GM19467 (cell line): Measurements from ENCODE around the gene KIRREL3.

ENCODE experiments used
- ATAC-seq: cut with Tn5 transposase; IDR thresholded peaks from one replicate; pipeline ENCODE4 v1.9.1; 2021; ENCODE audit warnings: mild to moderate bottlenecking, moderate library complexity; ENCODE audit not compliant: unreplicated experiment

KIRREL3 gene

DNA sequence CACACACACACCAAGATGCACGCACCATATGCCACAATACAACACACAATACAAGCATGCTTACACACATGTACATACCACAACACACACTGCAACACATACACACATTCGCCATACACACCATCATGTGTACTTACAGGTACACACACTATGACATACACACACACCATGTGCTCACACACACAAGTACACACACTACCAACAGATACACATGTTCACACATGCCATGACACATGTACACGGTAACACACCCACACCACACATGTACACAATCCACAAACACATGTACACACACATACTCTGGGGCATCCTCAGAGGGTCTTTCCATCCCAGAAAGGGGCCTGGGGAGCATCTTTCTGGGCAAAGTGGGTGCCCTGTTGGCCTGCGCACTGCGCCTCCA is 562.8 kb downstream of the KIRREL3 start:
- no peak for ATAC-seq

DNA sequence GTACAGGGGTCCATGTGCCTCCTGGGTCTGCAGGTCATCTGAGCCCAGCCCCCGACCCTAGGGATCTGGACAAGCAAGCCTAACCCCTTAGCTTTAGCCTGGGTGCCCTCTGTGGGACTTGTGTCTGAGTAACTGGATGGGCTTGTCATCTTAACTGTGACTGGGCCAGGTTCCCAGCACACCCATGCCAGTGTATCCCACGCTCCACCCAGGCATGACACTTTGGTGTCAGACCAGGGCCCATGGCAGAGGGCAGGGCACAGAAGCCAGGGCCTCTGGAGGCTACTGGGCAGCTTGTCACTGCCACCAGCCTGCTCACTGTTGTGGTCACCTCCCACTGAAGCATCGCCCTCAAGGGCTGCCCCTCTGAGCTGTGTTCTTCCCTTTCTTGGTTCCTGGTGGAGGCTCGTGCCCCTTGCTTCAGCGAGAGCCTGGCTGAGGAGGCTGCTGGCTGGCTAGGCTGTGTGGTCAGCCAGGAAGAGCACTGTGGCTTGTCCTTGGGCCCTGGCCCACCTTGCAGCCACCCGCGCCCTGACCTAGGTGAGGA is 564.3 kb downstream of the KIRREL3 start:
- no peak for ATAC-seq

DNA sequence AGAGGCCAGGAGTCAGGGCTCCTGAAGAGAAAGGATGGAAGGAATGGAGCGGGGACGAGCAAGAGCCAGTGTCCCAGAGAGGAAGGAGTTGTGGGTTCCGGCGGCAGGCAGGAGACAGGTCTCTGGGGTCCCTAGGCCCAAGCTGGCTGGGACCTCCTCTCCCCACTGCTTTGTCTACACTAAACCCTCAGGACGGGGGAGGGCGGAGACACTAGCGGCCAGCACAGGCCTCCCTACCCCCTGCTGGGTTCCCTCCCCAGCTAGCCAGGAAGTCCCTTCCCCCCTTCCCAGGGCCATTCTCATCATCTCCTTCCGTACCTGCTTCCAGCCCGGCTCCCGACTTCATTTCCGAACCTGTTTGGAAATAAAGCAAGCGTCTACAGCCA is 565.6 kb downstream of the KIRREL3 start:
- no peak for ATAC-seq

DNA sequence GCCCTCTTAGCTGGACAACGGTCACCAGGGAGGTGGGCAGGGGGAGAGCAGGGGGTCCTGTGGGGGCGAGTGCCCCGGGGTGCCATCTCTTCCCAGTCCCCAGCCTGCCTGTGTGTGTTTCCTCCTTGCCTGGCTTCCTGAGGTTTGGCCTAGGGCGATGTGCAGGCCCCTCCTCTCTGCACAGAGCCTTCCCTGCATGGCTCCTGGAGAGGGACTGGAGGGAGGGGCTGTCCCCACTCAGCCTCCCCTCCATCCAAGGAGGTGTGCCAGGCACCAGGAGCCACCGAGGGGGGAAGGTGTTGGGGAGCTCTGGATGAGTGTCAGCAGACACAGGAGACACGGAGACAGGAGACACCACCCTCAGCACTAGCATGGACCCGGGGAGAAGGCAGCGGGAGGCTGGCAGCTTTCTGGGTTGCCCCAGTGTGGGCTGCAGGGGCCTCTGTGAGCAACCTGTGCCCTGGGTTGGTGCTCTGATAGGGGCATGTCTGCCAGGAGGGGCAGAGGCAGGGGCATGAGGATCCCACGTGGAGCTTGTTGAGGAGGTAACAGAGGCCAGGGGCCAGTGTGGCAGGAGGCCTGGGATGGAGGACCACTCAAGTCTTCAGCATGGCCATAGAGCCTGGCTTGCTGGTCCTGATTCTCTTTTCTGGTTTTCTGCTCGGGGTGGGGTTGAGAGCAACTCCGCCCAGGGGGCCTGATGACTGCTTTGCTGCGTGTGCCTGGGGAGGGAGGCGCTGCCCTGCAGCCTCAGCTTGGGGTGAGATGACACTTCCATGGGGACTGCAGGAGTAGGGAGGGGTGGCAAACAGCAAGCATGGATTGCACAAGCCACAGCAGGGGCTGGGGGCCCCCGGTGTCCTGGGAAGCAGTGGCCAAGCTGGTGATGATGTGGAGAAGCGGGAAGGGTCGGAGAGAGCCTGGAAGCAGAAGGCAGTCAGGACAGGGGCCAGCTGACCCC is 566.3 kb downstream of the KIRREL3 start:
- ATAC-seq, result no peak

DNA sequence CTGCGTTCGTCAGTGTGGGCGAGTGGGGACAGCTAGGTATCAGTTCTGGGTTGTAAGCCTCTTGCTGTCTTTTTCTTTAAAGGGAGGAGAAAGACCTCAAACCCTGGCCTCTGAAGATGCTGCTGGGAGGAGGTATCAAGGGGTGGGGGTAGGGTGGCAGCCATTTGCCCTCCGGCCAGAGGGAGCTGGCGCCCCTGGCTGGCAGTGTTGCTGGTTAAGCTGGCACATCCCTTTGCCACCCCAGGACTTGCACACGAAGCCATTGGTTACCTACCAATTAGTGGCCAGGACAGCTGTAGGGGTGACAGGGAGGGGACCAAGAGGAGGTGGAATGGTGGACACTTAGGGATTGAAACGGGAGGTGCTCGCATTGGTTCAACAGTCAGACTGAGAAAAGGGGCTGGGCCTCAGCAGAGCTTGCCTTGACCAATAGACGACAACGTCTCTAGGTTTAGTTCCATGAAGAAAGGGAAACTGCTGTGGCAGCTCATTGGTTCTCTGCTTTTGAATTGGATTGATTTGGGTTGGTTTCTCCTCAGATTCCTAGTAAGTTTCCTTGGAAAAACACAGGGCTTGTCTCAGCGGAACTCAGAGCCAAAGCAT is 567.2 kb downstream of the KIRREL3 start:
- ATAC-seq, result no peak

DNA sequence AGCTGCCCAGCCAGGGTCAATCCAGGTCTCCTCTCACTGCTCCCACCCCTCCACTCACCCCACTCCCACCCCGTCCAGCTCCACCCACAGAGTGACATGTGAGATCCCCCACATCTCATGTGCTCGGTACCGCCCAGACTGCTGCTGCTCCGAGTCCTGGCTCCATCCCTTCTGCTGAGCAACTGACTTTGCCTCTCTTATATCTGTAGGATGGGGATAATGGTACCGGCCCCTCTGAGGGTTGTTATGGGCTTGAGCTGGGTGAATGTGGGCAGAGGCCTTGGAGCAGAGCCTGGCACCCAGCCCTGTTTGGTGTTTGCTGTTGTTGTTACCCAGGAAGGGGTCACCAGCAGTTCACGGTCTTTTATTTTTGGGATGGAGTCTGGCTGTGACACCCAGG is 568.0 kb downstream of the KIRREL3 start:
- ATAC-seq, result no peak

DNA sequence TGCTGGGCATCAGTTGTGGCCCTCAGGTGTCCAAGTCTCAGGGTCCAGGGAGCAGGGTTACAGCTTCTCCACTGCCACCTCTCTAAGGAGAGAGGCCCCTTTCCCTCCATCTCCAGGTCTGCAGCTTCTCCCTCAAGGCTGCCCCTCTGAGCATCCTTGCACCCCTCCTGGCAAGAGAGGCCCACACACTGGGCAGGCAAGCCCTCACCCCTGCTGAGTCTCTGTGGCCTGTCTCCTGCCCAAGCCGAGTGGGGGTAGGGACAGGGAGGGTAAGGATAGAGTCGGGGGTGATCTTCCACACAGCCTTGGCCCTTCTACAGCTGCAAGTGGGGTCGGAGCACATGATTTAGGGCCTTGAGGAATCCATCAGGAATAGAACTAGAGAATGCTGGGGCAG is 568.5 kb downstream of the KIRREL3 start:
- no peak for ATAC-seq

DNA sequence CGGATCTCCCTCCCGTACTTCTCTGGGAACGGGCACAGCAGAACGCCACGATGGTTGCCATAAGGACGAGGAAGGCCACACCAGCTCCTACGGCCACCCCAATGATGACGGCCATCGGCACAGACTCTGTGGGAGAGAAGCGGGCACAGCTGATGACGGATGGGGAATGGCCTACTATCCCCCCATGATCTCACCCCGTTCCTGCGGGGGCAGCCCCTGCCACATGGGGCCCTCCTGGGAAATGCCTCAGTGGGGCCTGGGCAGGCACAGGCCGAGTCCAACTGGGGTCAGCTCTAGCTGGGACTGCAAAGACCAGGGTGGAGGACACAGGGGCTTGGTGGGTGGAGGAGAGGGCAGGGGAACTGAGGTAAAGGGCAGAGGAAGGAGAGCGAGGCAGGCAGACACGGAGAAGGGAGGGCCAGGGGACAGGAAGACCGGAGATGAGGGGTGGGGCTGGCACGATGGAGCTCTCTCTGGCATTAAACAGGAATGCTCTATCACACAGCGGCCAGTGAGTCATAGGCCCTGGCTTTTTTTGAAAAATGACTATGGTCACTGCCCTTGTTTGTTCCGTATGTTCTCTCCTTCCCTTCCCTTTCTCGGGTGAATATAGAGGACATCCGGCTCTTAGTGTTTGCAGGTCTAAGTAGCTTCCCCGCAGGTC is 569.0 kb downstream of the KIRREL3 start:
- no peak for ATAC-seq

DNA sequence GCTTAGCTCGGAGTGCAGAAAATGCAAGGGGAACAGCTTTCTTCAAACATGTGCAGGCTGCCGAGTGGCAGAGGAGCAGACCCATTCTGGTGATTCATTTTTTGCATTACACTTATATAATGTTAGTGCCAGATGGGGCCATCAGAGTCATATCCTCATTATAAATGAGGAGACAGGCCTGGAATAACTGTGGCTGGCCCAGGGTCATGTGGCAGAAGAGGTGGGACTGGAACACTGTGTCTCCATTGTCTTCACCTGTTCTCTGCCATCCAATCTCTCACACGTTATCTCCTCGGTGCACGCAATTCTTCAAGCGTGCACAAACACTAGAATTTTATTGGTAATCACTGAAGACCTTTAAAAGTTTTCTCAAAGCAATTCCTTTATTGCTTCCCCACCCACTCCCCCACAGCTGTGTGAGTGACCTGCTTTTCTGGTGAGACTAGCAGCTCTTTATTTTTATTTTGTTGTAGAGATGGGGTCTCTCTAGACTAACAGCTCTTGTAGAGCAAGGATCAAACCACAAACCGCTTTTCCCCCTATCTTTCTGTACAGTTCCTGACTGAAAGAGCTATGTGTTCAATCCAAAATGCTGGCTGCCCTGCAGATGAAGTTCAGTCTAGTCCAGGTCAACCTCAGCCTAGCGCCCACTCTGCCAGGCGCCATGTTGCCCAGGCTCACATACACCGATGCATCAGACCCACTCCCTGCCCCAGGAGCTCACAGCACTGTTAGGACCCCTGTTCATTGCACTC is 569.8 kb downstream of the KIRREL3 start:
- no peak for ATAC-seq

DNA sequence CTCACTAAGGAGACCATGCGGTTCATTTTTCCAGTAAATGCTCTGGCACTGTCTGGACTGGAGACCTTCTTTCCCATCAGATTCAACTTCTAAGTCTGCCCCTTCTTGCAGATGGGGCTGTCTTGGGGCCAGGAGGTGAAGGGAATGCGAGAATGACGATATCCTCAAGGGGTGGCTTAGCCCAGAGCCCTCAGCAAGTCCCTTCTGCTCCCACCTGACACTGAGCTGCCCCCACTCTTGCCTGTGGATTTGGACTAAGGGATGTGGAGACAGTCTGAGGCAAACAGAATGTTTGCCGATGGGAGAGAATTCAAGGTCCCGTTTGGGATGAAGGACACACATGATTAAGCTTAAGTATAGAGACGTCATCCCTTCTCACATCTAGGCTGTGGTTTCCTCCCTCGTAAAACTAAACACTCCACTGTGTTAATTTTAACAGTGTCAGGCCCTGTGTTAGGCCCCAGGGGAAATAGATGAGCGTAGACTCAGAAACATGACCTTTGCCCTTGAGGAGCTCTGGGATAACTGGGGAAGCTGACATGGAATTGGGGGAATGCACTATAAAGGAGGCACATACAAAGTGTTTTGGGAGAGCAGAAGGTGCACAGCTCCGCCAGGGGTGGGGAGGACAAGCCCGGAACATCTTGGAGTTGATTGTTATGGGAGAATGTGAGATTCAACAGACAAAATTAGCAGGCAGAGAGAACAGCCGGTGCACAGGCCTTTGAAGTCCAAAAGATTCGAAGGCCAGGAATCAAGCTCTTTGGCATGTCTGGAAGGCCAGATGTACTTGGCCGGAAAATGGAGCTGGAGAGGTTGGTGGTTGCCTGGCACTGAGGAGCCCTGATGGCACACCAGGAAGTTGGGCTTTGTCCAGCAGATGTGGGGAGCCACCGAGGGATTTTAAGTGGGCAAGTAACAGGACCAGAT is 573.5 kb downstream of the KIRREL3 start:
- peak; percentile 88 for ATAC-seq

DNA sequence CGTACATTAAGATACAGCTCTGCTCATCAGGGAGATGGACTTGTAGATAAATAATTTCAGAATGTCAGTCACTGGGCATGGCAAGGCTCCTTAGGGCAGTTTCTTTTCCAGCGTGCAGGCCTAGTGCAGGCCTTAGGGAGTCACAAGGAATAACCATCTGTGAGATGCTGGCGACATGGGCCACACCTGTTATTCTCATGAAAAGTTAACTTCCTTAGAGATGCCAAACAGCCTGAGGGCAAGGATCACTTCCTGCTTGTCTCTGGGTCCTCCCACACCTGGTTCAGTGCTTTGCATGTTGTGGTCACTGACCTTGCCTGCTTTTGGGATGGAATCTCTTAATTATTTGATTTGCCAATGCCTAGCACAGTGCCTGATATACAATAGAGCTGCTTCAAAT is 574.5 kb downstream of the KIRREL3 start:
- no peak for ATAC-seq

DNA sequence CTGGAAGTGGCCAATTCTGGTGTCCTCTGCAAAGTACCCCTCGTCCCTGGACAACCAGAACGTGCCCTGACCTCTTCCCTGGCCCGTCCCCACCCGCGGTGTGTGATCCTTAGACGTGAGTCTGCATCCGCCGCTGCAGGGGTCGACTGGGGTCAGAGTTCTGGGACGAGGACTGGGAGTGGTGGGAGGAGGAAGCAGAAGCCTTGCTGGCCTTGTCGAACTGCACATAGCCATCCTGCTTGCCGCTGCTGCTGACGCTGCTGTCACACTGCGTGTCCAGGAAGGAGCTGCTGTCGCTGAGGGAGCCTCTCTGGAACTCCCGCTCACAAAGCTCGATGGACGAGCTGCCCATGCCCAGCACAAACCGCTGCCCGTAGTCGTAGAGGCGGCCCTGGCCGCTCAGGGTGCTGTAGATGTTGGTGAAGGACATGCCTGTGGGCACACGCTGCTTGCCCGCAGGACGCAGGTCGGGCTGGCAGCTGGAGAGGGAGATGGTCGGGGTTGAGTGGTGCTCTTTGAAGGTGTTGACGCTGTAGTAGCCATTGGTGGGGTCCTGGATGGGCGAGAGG is 576.0 kb downstream of the KIRREL3 start:
- ATAC-seq, result no peak

DNA sequence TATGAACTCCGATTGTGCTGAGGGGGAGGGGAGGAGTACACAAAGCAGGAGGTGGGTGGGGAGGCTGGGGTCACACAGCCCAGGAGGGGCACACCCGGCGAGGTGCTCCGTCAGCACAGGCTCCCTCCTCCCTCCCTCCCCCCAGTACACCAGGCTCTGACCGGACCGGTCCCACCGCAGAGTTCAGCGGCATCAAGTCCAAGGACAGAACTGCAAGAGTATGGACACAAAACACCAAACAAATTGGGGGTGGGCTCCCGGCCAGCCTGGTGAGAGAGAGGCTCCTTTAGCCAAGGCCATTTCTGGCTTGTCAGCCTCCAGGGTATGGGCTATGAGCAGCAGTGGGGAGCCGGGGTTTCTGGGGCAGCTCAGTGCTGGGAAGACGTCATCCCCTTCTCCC is 576.8 kb downstream of the KIRREL3 start:
- ATAC-seq, result no peak

DNA sequence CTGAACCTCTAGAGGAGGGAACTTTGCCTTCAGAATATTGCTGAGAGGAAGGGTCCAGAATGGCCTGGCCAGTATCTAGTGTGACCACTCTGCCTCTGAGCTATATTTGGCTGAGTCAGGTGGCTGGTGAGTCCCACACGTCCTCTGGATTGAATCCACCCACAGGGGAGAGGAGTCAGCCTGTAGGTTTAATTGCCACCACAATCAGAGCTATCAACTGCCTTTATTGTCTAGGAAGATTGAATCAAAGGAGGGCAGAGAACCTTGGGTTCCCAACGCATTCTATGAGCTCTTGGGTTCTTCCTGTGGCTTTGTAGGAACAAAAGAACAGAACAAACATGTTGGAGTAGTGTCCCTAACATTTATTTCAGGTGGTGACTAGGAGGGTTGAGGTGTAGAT is 577.4 kb downstream of the KIRREL3 start:
- ATAC-seq, result no peak

DNA sequence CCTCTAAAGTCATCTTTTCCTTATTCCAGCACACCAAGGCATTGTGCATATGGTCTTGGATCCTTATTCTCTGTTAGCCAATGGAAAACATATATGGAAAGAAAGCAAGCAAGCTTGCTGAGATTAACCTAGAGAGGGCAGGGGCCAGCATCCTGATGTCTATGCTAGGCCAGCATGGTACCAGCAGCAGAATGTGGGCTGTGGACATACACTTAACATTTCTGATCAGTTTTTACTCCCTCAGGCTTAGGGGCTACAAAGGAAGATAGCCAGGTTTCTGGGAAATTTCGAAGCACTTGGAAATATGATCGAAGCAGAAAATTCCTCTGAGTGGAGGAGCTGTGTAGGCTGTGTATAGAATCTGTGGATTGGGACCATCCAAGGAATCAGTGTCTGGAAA is 578.1 kb downstream of the KIRREL3 start:
- no peak for ATAC-seq

DNA sequence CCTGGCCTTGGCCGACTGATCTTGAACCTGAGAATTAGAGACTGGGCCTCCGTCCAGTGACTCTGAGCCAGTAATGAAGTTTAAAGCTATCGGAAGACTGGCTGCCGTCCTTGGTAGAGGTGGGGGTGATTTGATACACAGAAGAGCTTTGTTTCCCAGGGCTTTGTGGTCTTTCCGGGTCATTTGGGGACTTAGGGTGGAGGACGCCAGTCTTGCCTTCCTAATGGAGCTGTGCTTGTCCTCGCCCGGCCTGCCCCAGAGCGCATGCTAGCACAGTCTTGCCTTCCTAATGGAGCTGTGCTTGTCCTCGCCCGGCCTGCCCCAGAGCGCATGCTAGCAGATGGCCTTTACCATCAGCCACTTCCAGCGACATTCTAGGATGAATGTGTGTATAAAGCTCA is 579.3 kb downstream of the KIRREL3 start:
- no peak for ATAC-seq

DNA sequence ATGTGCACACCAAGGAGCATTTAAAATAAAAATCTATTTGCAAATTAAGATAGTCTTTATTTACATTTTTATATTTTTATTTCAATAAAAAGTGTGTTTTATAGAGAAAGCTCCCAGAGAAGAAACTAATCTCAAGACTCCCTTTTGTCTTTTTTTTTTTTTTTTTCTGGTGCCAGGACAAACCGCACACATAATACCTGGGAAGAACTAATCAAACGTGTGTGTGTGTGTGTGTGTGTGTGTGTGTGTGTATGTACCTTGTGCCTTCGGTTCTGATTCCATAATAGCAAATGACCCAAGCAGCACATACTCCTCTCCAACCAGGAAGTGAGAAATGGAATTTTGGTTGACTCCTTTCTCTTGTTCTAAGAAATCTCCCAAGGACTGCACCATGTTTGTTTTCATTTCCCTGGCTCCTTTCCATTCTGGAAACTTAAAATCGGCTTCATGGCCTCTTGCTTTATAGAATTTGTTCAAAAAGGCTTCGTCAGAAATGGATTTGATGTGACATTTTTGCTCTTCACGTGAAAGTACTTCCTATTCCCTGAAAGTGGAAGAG is 579.8 kb downstream of the KIRREL3 start:
- ATAC-seq, result no peak

DNA sequence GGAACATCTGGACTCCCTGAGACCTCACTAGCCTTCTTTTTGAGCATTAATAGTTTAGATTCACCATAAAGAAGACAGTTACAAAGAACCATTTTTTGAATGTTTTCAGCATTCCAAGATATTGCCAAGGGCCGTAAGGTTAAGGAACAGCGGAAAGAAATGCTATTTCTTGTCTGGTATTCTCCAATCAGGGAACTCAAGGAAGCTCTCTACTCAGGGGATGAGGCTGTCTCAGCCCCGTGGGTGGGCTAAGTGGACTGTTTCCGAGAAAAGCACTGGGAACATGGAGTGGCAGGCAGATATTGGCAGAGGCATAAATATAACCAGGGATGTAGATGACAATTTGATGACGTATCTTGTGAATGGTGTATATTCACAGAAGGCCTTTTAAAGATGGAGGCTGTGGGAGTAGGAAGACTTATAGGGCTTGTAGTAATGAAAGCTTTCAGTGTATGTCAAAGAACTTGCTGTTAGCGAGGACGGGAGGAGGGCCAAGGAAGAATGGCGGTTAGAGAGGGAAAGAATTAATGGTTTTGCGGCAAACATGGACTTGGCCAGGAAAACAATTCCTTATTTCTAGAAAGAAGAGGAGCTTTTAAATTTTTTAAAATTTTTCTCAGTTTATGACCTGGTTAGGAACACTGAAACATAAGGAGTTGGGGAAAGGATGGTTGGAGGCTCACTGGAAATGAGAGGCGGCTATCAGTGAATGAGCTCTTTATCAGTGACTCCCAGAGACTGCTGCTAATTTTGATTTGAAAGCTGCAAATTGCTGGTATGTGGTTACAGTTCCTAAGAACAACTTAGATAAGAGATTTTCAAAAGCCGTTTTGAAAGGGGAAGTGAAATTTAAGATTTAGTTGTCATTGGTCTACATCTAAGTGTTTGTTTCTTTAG is 580.5 kb downstream of the KIRREL3 start:
- peak; percentile 54 for ATAC-seq
